SK-N-SH (cell line): ENCODE measurements around the gene NOL4.

ENCODE experiments used
- CTCF ChIP-seq: fragments of 200-600 bp; sonication (generic); IDR thresholded peaks from 2 replicates; pipeline ENCODE4 v1.6.1; 2017; ENCODE audit warnings: antibody characterized with exemption, mild to moderate bottlenecking, moderate library complexity
- EP300 ChIP-seq, 2 experiments: IDR thresholded peaks; 2 replicates each; pipeline versions ENCODE4 v1.4.0 to v1.6.1; 2012; ENCODE audit warnings: borderline replicate concordance in 1 of 2, low read depth in 1 of 2, low read length in 1 of 2
- JUND ChIP-seq: IDR thresholded peaks from 2 replicates; pipeline ENCODE4 v1.4.0; 2012
- POLR2AphosphoS5 ChIP-seq: IDR thresholded peaks from 2 replicates; pipeline ENCODE4 v1.6.1; 2012; ENCODE audit warnings: low read depth, low read length
- REST ChIP-seq: IDR thresholded peaks from 2 replicates; pipeline ENCODE4 v1.6.1; 2012; ENCODE audit warnings: mild to moderate bottlenecking, low read depth, low read length, moderate library complexity
- TEAD4 ChIP-seq: IDR thresholded peaks from 2 replicates; pipeline ENCODE4 v1.4.0; 2012; ENCODE audit warnings: mild to moderate bottlenecking, borderline replicate concordance; ENCODE audit not compliant: insufficient read depth
- YY1 ChIP-seq: IDR thresholded peaks from 2 replicates; pipeline ENCODE4 v1.4.0; 2012; ENCODE audit warnings: low read depth, mild to moderate bottlenecking
- TF ChIP-seq, protein P1 (sequence below): IDR thresholded peaks from 2 replicates; pipeline ENCODE4 v1.4.0; 2012; ENCODE audit warnings: low read depth, borderline replicate concordance
- TF ChIP-seq, protein P2 (sequence below): IDR thresholded peaks from 2 replicates; pipeline ENCODE4; 2012

GRCh38 chr18:34189656-34190435, 34.9 kb downstream of the NOL4 start:
- TF ChIP-seq POLR2AphosphoS5: no peak
- no peak for TF ChIP-seq CTCF
- TF ChIP-seq, protein P1, sequence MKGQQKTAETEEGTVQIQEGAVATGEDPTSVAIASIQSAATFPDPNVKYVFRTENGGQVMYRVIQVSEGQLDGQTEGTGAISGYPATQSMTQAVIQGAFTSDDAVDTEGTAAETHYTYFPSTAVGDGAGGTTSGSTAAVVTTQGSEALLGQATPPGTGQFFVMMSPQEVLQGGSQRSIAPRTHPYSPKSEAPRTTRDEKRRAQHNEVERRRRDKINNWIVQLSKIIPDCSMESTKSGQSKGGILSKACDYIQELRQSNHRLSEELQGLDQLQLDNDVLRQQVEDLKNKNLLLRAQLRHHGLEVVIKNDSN: no peak
- TF ChIP-seq YY1: no peak
- no peak for TF ChIP-seq TEAD4
- TF ChIP-seq JUND: no peak
- no peak for TF ChIP-seq REST
- no peak for TF ChIP-seq EP300 (IDR thresholded peaks at IDR 0.05; ENCODE audit: borderline replicate concordance in 1 of 2, low read depth in 1 of 2, low read length in 1 of 2)
- TF ChIP-seq, protein P2, sequence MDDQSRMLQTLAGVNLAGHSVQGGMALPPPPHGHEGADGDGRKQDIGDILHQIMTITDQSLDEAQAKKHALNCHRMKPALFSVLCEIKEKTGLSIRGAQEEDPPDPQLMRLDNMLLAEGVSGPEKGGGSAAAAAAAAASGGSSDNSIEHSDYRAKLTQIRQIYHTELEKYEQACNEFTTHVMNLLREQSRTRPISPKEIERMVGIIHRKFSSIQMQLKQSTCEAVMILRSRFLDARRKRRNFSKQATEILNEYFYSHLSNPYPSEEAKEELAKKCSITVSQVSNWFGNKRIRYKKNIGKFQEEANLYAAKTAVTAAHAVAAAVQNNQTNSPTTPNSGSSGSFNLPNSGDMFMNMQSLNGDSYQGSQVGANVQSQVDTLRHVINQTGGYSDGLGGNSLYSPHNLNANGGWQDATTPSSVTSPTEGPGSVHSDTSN: no peak
